ENCODE data around the gene SSH2.

SSH2 gene

DNA sequence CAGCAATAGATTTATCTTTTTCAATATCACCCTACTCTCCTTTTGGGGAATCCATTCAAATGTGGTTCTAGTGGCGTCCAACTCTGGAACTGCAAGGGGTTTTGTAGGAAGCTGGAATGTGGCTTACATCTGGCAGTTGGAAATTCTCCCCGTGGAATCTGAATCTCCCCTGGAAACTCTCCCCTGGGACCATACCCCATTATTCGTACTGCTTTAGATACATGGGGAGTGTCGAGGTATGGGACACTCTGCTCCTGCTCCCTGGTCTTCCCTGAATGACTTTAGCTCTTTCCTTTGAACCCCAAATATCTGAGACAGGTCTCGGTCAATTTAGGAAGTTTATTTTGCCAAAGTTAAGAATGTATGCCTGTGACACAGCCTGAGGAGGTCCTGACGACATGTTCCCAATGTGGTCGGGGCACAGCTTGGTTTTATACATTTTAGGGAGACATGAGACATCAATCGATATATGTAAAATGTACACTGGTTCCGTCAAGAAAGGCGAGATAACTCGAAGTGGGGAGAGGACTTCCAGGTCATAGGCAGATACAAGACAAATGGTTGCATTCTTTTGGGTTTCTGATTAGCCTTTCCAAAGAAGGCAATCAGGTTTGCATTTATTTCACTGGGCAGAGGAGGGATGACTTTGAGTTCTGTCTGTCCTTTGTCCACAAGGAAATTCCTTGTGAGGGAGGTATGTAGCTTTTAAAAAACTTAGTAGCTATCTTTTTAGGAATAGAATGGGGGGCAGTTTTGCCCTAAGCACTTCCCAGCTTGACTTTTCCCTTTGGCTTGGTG lies 218.2 kb downstream of the SSH2 start:
- H3K4me3 Mint-ChIP-seq, result no peak overlapping the region
- intact Hi-C loops (cut with micrococcal nuclease), result no loop called here
- H3K27ac Mint-ChIP-seq, result peak overlapping the region; percentile 56
- no peaks in the 10 kb centered on the region for H3K9me3 Mint-ChIP-seq
- peaks cover 70% of the 10 kb centered on the region for H3K4me1 Mint-ChIP-seq (ENCODE audit: low read depth)
- no peaks in the 10 kb centered on the region for H3K27me3 Mint-ChIP-seq
- H3K36me3 Mint-ChIP-seq (ENCODE audit: low read depth), result peaks cover 16% of the 10 kb centered on the region

DNA sequence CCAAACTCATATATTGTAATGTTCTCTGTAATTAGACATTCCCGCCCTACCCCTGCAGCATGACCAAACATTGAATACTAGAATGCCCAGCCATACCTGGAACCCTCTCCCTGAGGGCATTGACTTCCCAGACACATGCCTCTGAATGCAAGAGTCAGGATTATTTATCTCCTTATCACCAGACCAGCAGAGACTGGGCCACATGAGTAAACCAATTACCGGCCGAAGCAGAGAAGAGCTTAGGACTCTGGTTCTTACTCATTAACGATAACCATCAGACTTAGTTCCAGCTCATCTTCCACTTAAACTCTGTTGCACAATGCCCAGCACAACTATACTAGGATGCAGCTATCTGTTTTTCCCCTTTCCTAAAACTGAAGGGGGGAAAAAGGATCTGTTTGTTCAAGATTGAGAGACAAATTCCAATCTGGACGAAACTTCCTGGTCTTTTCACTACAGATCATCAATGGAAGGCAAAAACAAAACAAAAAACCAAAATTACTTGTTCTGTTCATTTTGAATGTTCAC lies 219.1 kb downstream of the SSH2 start:
- Mint-ChIP-seq H3K27ac (peak overlapping the region; percentile 72), H3K4me3 (peak overlapping the region; percentile 13), H3K4me1 (ENCODE audit: low read depth) (peaks cover 62% of the 10 kb centered on the region), H3K36me3 (ENCODE audit: low read depth) (peaks cover 14% of the 10 kb centered on the region), H3K27me3 (no peaks in the 10 kb centered on the region), H3K9me3 (no peaks in the 10 kb centered on the region)
- intact Hi-C loops (cut with micrococcal nuclease), result no loop called here

DNA sequence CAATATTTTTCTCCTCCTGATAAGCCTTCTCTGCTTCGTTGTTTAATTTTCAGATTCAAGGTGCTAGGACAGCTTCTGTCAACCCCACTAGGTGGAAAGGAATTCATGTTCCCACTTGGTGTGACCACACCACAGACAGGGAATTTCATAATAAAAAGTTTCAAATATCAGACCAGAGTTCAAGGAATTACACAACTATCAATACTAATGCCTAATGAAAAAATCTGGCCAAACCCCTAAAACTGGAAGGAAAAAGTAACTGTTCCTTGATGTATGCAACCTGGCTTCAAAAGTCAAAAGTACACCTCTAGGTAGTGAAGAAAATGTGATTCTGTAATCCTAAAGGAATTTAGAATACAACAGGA lies 219.5 kb downstream of the SSH2 start:
- intact Hi-C loops (cut with micrococcal nuclease), result no loop called here
- Mint-ChIP-seq H3K27ac (peak overlapping the region; percentile 72), H3K36me3 (ENCODE audit: low read depth) (peaks cover 10% of the 10 kb centered on the region), H3K9me3 (no peaks in the 10 kb centered on the region), H3K4me1 (ENCODE audit: low read depth) (peaks cover 60% of the 10 kb centered on the region), H3K27me3 (no peaks in the 10 kb centered on the region), H3K4me3 (no peak overlapping the region)

DNA sequence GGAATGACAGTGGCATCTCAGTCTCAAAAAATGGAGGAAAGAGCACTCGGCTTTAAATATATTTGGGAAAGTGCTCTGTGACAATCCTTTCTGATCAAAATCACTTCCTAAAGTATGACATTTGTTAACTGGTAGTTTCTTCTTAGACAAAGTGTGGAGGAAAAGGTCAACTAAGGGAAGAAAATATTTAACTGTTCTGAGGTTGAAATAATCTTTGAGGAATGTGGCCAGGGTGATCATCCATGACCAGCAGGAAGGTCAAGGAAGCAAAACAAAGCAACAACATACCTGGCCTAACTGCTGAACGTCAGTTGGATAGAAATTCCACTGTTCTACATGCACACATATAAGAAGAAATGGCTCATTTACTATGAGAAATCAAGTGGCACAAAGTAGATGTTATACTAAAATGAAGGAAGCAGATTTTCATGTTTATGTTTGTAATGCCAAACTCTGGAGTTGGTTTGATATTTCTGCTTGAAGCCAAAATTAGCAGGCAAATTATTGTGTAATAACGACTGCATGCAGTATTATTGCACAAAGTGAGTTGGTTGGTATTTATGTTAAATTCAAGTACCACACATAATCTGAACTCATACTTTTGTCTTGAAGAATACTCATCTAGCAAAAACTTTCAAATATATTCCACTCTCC lies 220.0 kb downstream of the SSH2 start:
- H3K27ac Mint-ChIP-seq, result peak overlapping the region; percentile 72
- intact Hi-C loops (cut with micrococcal nuclease), result no loop called here
- peaks cover 10% of the 10 kb centered on the region for H3K36me3 Mint-ChIP-seq (ENCODE audit: low read depth)
- H3K4me1 Mint-ChIP-seq (ENCODE audit: low read depth), result peaks cover 61% of the 10 kb centered on the region
- H3K27me3 Mint-ChIP-seq, result no peaks in the 10 kb centered on the region
- no peaks in the 10 kb centered on the region for H3K9me3 Mint-ChIP-seq
- no peak overlapping the region for H3K4me3 Mint-ChIP-seq

DNA sequence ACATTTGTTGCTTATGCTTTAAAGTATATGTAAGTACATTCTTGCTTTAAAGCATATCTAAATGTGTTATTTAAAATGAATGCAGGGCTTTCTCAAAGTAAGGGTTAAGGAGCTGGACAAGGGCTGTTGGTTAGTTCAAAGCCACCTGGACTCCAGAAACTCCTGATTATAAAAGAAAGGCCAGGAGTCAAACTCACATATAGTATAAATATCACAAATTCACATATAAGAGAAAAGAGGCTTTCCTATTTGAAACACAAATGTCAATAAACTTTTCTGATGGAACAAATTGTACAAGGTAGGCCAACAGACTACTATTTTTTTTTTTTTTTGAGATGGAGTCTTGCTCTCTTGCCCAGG lies 222.8 kb downstream of the SSH2 start:
- H3K9me3 Mint-ChIP-seq, result no peaks in the 10 kb centered on the region
- no peaks in the 10 kb centered on the region for H3K27me3 Mint-ChIP-seq
- peak overlapping the region; percentile 99 for H3K27ac Mint-ChIP-seq
- intact Hi-C loops (cut with micrococcal nuclease), result loop anchor here (2.0 kb wide), 2 partner anchors 16 to 54 kb away; no protein-coding TSS in a partner anchor
- peaks cover 43% of the 10 kb centered on the region for H3K4me1 Mint-ChIP-seq (ENCODE audit: low read depth)
- peak overlapping the region; percentile 82 for H3K4me3 Mint-ChIP-seq
- peaks cover 16% of the 10 kb centered on the region for H3K36me3 Mint-ChIP-seq (ENCODE audit: low read depth)

DNA sequence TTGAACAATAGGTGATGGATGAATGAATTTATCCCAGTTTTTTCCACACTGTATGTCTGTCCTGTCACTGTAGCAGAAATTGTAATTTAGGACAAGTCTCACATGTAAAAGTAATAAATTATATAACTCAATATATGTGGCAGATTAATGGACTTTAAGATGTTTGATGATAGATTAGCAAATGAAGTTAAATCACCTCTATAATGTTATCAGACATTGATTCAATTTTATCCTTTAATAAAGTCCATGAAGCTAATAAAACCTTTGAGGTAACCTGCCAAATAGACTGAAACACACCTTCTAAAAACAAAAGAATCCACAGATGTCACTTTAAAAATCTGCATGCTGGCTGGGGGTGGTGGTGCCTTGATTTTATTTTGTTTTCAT lies 224.0 kb downstream of the SSH2 start:
- Mint-ChIP-seq H3K4me3 (peak overlapping the region; percentile 82), H3K27ac (peak overlapping the region; percentile 99), H3K4me1 (ENCODE audit: low read depth) (peaks cover 31% of the 10 kb centered on the region), H3K36me3 (ENCODE audit: low read depth) (peaks cover 21% of the 10 kb centered on the region), H3K9me3 (no peaks in the 10 kb centered on the region), H3K27me3 (no peaks in the 10 kb centered on the region)
- intact Hi-C loops (cut with micrococcal nuclease), result loop anchor here (2.0 kb wide), 2 partner anchors 17 to 55 kb away; no protein-coding TSS in a partner anchor

DNA sequence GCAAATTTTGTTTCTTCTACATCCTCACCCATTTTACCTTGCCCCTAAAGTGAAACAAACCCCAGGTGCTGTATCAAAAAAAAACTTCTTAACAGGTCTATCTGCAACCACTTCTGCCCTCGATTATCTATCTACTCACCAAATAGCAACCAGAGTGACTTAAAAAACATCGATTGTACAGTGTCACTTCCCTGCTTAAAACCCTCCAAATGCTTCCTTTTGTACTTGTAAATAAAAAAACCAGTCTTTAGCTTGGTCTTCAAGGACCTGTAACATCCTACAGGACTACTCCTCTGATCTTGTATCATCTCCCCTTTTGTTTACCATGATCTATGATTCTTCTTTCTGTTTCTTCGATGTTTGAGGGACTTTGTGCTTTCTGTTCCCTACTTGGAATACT lies 224.6 kb downstream of the SSH2 start:
- Mint-ChIP-seq H3K4me3 (peak overlapping the region; percentile 24), H3K36me3 (ENCODE audit: low read depth) (peaks cover 27% of the 10 kb centered on the region), H3K4me1 (ENCODE audit: low read depth) (peaks cover 25% of the 10 kb centered on the region), H3K9me3 (no peaks in the 10 kb centered on the region), H3K27me3 (no peaks in the 10 kb centered on the region), H3K27ac (peak overlapping the region; percentile 99)
- intact Hi-C loops (cut with micrococcal nuclease), result no loop called here

DNA sequence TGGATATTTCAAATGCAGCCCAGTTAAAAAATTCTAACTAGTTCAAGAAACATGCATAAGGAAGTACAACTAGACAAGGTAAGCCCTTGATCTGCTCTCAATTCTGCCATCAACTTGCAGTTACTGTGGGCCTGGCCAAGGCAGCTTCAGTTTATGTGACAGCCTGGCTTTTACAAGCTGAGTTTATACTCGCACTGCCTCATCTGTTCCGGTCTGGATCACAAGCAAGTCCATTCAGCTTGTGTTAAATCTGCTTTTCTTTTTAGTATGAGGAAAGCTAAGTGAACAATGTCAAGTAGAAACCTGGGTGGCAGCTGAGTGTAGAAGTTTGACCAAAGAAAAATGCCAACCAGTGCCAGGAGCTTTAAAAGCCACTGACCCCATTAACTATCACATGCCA lies 230.7 kb downstream of the SSH2 start:
- H3K27ac Mint-ChIP-seq, result peak overlapping the region; percentile 53
- H3K36me3 Mint-ChIP-seq (ENCODE audit: low read depth), result peaks cover 64% of the 10 kb centered on the region
- H3K4me1 Mint-ChIP-seq (ENCODE audit: low read depth), result peaks cover 28% of the 10 kb centered on the region

DNA sequence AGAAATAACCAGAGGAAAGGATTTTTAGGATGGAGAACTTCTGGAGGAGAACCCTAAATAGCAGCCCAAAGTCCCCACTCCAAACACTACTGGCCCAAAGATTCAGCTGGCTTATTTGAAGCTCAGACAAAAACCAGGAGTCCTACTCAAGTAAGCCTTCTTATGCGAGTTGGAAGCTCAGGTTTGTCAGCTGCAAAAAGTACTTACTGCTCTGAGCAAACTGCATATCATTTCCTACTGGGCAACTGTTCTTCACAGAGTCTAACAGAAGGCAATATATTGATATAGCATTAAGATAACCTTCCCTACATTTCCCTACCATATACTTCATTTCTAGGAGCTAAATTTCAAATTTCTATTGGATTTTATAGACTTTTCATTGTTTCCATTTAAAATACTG lies 231.2 kb downstream of the SSH2 start:
- Mint-ChIP-seq H3K4me1 (ENCODE audit: low read depth) (peaks cover 28% of the 10 kb centered on the region), H3K27ac (peak overlapping the region; percentile 53), H3K9me3 (no peaks in the 10 kb centered on the region), H3K36me3 (ENCODE audit: low read depth) (peaks cover 68% of the 10 kb centered on the region), H3K27me3 (no peaks in the 10 kb centered on the region), H3K4me3 (no peak overlapping the region)
- intact Hi-C loops (cut with micrococcal nuclease), result loop anchor here (5.0 kb wide), 1 partner anchor 43 kb away; no protein-coding TSS in a partner anchor

More for the DNA sequence above, 230.7 kb downstream of the SSH2 start:
- H3K4me3 Mint-ChIP-seq, result no peak overlapping the region
- no peaks in the 10 kb centered on the region for H3K9me3 Mint-ChIP-seq
- intact Hi-C loops (cut with micrococcal nuclease), result loop anchor here (5.0 kb wide), 1 partner anchor 43 kb away; no protein-coding TSS in a partner anchor
- no peaks in the 10 kb centered on the region for H3K27me3 Mint-ChIP-seq

DNA sequence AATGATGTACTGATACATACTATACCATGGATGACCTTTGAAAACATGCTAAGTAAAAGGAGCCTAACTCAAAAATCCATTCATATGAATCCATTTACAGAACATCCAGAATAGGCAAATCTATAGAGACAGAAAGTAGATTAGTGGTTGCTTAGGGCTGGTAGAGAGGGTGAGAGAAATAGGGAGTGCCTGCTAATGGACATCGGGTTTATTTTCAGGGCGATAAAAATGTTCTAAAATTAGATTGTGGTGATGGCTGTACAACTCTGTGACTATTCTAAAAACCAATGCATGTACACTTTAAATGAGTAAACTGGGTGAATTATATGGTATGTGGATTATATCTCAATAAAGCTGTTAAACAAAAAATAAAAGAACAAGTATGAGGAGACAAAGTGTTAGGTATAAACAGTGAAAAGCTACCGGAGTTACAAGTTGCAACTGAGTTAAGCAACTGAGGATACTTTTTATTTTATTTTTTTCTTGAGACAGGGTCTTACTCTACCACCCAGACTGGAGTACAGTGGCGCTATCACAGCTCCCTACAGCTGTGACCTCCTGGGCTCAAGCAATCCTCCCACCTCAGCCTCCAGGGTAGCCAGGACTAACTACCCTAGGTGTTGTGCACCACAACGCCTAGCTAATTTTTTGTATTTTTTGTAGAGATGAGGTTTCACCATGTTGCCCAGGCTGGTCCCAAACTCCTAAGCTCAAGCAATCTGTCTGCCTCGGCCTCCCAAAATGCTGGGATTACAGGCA lies 231.8 kb downstream of the SSH2 start:
- H3K4me3 Mint-ChIP-seq, result no peak overlapping the region
- peaks cover 71% of the 10 kb centered on the region for H3K36me3 Mint-ChIP-seq (ENCODE audit: low read depth)
- peaks cover 28% of the 10 kb centered on the region for H3K4me1 Mint-ChIP-seq (ENCODE audit: low read depth)
- no peak overlapping the region for H3K27ac Mint-ChIP-seq
- intact Hi-C loops (cut with micrococcal nuclease), result loop anchor here (5.0 kb wide), 1 partner anchor 44 kb away; no protein-coding TSS in a partner anchor
- no peaks in the 10 kb centered on the region for H3K9me3 Mint-ChIP-seq
- no peaks in the 10 kb centered on the region for H3K27me3 Mint-ChIP-seq

DNA sequence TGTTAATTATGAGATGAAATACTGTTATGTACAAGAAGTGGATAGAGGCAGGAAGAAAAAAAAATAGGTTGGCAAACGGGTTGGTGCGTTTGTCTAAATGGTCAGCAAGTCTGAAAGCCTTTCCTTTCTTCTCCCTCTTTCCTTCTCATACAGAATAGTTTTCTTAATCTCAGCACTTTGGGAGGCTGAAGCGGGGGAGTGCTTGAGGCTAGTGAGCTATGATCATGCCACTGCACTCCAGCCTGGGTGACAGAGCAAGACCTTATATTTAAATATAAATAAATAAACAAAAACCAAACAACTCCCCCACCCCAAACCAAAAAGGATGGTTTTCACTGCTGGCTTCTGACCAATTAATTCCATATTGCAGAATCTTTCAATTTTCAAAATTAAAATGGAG lies 232.7 kb downstream of the SSH2 start:
- Mint-ChIP-seq H3K4me3 (no peak overlapping the region), H3K27me3 (no peaks in the 10 kb centered on the region), H3K36me3 (ENCODE audit: low read depth) (peaks cover 70% of the 10 kb centered on the region), H3K27ac (no peak overlapping the region), H3K9me3 (no peaks in the 10 kb centered on the region), H3K4me1 (ENCODE audit: low read depth) (peaks cover 32% of the 10 kb centered on the region)
- intact Hi-C loops (cut with micrococcal nuclease), result loop anchor here (5.0 kb wide), 1 partner anchor 45 kb away; no protein-coding TSS in a partner anchor

DNA sequence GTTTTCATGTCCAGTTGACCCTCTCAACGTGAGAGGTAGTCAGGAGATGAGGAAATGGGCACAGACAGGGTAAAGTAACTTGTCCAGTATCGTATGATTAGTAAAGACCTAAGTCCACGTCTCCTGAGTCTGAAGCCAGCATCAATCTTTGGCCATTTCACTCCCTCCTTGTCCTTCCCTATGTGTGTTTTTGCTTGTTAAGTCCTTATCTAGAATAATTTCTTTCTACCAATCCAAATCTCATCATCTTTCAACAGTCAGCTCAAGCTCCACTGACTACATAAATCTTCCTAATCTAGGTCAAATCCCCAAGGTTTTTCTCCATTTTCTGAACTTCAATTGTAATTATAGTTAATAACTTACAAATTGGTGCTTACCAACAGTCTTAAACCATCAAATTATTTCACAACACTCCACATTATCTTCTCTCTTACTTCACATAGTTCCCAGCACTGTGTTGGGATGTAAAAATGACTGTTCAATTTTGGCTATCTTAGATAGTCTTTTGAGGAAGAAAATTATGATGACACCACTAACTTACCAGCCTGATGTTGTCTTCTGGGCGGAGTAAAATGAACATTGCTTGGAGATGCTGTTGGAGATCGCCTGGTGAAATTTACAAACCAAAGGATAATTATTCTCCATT lies 235.0 kb downstream of the SSH2 start:
- peaks cover 57% of the 10 kb centered on the region for H3K36me3 Mint-ChIP-seq (ENCODE audit: low read depth)
- H3K27ac Mint-ChIP-seq, result peak overlapping the region; percentile 68
- peaks cover 28% of the 10 kb centered on the region for H3K4me1 Mint-ChIP-seq (ENCODE audit: low read depth)
- no peaks in the 10 kb centered on the region for H3K9me3 Mint-ChIP-seq
- no peak overlapping the region for H3K4me3 Mint-ChIP-seq
- intact Hi-C loops (cut with micrococcal nuclease), result loop anchor here (5.0 kb wide), 1 partner anchor 47 kb away; no protein-coding TSS in a partner anchor
- H3K27me3 Mint-ChIP-seq, result no peaks in the 10 kb centered on the region

DNA sequence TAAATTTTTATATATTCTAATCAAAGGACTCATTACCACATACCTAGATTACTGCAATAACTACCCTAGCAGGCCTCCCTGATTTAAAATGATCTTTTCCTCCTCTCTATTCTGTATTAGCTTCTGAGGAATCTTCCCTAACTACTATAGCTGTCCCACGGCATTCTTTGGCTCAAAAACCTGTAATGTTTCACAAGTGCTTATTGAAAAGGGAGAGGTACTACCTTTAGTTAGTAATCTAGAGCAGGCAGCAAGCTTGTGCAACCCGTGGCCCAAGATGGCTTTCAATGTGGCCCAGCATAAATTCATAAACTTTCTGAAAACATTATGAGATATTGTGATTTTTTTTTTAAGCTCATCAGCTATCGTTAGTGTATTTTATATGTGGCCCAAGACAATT lies 236.3 kb downstream of the SSH2 start:
- peaks cover 19% of the 10 kb centered on the region for H3K4me1 Mint-ChIP-seq (ENCODE audit: low read depth)
- no peaks in the 10 kb centered on the region for H3K9me3 Mint-ChIP-seq
- intact Hi-C loops (cut with micrococcal nuclease), result no loop called here
- H3K36me3 Mint-ChIP-seq (ENCODE audit: low read depth), result peaks cover 57% of the 10 kb centered on the region
- no peaks in the 10 kb centered on the region for H3K27me3 Mint-ChIP-seq
- H3K27ac Mint-ChIP-seq, result no peak overlapping the region
- H3K4me3 Mint-ChIP-seq, result no peak overlapping the region
